ENCODE results near the gene FAM72A. TPM values are rescaled to one million over a fixed set of nuclear protein-coding genes. Genes with fewer than 3 reads are reported as not detected.
"Not testable (repeated sequence)": the region's sequence is repeated elsewhere in the genome, so short reads cannot be mapped to it uniquely, and the experiment has no call there.

The FAM72A gene
- total and polyA plus RNA-seq, 4 experiments from 2014 or later, result 0.29 to 1.4 (median 1.00) TPM; not detected in 1

DNA sequence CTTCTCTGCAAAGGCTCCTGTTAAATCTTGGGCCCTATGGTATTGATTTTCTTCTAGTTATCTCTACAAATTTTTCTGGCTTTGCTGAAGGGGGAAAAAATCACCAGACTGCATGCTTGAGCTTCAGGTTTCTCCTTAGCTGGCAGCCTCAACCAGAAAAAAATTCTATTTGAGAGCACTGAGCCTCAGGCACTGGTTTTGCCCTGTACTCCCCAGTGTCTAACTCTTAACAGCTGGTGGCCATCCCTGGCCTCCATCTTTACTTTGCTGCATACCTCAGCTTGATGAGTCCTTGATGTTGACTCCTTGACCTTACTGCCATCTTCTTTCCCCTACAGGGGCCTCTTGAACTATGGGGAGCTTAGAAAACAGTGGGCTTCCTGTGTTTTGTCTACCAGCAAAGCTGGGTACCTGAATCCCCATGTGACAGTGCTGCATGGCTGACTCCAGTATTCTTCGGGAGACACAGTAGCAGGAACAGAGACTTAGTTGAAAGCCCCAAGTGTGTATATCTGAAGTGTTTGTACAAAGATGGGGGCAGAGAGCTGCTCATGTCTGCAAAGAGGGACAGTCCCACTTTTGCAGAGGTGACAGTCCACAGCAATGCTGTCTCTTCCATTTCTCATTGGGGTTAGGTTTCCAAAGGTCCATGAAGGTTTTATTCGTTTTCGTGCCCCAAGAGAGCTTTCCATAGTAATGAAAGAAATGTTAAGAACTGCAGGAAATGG is 31.7 kb upstream of the FAM72A start:
- H3K9me3 ChIP-seq (ENCODE audit: control insufficient read depth in 1 of 2, low read length in 2 of 2); H3K4me3 Mint-ChIP-seq; DNase-seq; H3K9me3 Mint-ChIP-seq; H3K36me3 ChIP-seq (ENCODE audit: insufficient read depth, low read length); CTCF ChIA-PET (ENCODE audit: partially characterized antibody); H3K27me3 ChIP-seq (ENCODE audit: insufficient read depth, low read length); H3K4me1 Mint-ChIP-seq; H3K4me1 ChIP-seq (ENCODE audit: insufficient read depth, low read length); H3K36me3 Mint-ChIP-seq; H3K4me3 ChIP-seq (ENCODE audit: low read length in 2 of 2); H3K27me3 Mint-ChIP-seq; H3K27ac ChIP-seq (ENCODE audit: low read depth, low read length); POLR2A ChIA-PET (ENCODE audit: partially characterized antibody); intact Hi-C loops (cut with micrococcal nuclease); H3K27ac Mint-ChIP-seq: not testable (repeated sequence)

GRCh38 chr1:206232970-206233645 is 30.5 kb upstream of the FAM72A start:
- H3K27me3 Mint-ChIP-seq; H3K27me3 ChIP-seq (ENCODE audit: insufficient read depth, low read length); CTCF ChIA-PET (ENCODE audit: partially characterized antibody); H3K4me1 Mint-ChIP-seq; H3K27ac Mint-ChIP-seq; H3K4me3 ChIP-seq (ENCODE audit: low read length in 2 of 2); H3K9me3 Mint-ChIP-seq; intact Hi-C loops (cut with micrococcal nuclease); POLR2A ChIA-PET (ENCODE audit: partially characterized antibody); H3K4me3 Mint-ChIP-seq; H3K36me3 ChIP-seq (ENCODE audit: insufficient read depth, low read length); H3K9me3 ChIP-seq (ENCODE audit: control insufficient read depth in 1 of 2, low read length in 2 of 2); H3K27ac ChIP-seq (ENCODE audit: low read depth, low read length); H3K36me3 Mint-ChIP-seq; H3K4me1 ChIP-seq (ENCODE audit: insufficient read depth, low read length); DNase-seq: not testable (repeated sequence)

- H3K36me3 ChIP-seq (ENCODE audit: insufficient read depth, low read length); CTCF ChIA-PET (ENCODE audit: partially characterized antibody); H3K36me3 Mint-ChIP-seq; H3K27ac Mint-ChIP-seq; DNase-seq; H3K27ac ChIP-seq (ENCODE audit: low read depth, low read length); H3K4me1 ChIP-seq (ENCODE audit: insufficient read depth, low read length); H3K27me3 ChIP-seq (ENCODE audit: insufficient read depth, low read length); intact Hi-C loops (cut with micrococcal nuclease); H3K27me3 Mint-ChIP-seq; H3K4me3 ChIP-seq (ENCODE audit: low read length in 2 of 2); POLR2A ChIA-PET (ENCODE audit: partially characterized antibody); H3K9me3 Mint-ChIP-seq; H3K4me1 Mint-ChIP-seq; H3K9me3 ChIP-seq (ENCODE audit: control insufficient read depth in 1 of 2, low read length in 2 of 2); H3K4me3 Mint-ChIP-seq: not testable (repeated sequence)
These were observed 29.4 kb upstream of the FAM72A start for GRCh38 chr1:206231989-206232388.

GRCh38 chr1:206229286-206229685 is 26.6 kb upstream of the FAM72A start:
- H3K4me1 ChIP-seq (ENCODE audit: insufficient read depth, low read length), result not testable (repeated sequence)

GRCh38 chr1:206226886-206227285 is 24.2 kb upstream of the FAM72A start:
- H3K27me3 Mint-ChIP-seq; H3K27ac Mint-ChIP-seq; H3K36me3 ChIP-seq (ENCODE audit: insufficient read depth, low read length); H3K4me3 Mint-ChIP-seq; DNase-seq; H3K36me3 Mint-ChIP-seq; POLR2A ChIA-PET (ENCODE audit: partially characterized antibody); H3K4me1 Mint-ChIP-seq; CTCF ChIA-PET (ENCODE audit: partially characterized antibody); H3K9me3 Mint-ChIP-seq; H3K27me3 ChIP-seq (ENCODE audit: insufficient read depth, low read length); H3K4me3 ChIP-seq (ENCODE audit: low read length in 2 of 2); H3K9me3 ChIP-seq (ENCODE audit: control insufficient read depth in 1 of 2, low read length in 2 of 2); H3K27ac ChIP-seq (ENCODE audit: low read depth, low read length); intact Hi-C loops (cut with micrococcal nuclease); H3K4me1 ChIP-seq (ENCODE audit: insufficient read depth, low read length): not testable (repeated sequence)

More at GRCh38 chr1:206229286-206229685, 26.6 kb upstream of the FAM72A start:
- H3K36me3 ChIP-seq (ENCODE audit: insufficient read depth, low read length); H3K27me3 ChIP-seq (ENCODE audit: insufficient read depth, low read length); H3K4me3 Mint-ChIP-seq; DNase-seq; CTCF ChIA-PET (ENCODE audit: partially characterized antibody); H3K27ac ChIP-seq (ENCODE audit: low read depth, low read length); H3K9me3 Mint-ChIP-seq; H3K4me1 Mint-ChIP-seq; H3K27ac Mint-ChIP-seq; H3K4me3 ChIP-seq (ENCODE audit: low read length in 2 of 2); H3K9me3 ChIP-seq (ENCODE audit: control insufficient read depth in 1 of 2, low read length in 2 of 2); H3K27me3 Mint-ChIP-seq; POLR2A ChIA-PET (ENCODE audit: partially characterized antibody); H3K36me3 Mint-ChIP-seq; intact Hi-C loops (cut with micrococcal nuclease): not testable (repeated sequence)

DNA sequence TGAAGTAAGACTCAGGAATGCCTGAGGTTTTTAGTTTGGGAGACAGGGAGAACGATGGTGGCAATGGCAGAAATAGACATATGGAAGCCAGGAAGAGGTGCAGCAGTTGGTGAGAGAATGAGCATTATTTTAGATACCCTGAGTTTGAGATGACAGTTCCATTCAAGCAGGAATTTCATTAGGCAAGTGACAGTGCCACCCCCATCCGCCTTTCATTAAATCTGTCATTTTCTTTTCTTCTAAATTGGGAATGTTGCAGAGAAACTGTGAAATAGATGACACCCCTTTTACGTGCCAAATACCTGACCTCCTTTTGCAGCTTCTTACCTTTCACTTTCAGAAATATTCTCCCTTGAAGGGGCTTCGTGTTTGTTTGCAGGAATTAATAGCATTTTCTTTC is 22.7 kb upstream of the FAM72A start:
- CTCF ChIA-PET (ENCODE audit: partially characterized antibody); H3K4me1 Mint-ChIP-seq; H3K9me3 Mint-ChIP-seq: not testable (repeated sequence)

DNA sequence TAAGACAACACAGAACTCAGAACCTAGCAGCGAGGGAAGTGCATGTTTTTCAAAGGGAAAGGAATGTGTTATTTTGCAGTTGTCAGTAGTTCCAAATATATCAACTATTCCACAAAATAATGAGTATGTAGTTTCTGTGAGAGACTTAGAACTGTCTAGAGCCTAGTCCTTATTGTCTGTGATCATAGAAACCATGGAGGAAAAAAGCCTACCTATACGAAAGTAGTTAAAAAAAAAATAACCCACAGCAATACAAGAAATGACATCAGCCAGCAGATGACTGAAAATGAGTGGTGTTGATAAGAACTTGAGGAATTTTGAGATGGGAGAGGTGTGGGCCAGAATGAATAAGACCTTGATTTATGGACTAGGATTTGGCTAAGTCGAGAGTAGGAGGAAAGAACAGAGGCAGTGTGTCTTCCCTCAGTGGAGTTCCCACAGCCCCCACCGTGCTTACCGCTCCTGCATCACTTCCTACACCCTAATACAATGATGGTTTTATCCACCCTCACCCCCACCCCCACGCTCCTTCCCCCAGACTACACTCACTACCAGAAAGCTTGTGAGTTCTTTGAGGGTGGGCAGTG is 21.6 kb upstream of the FAM72A start:
- H3K36me3 ChIP-seq (ENCODE audit: insufficient read depth, low read length); H3K9me3 Mint-ChIP-seq; H3K4me1 ChIP-seq (ENCODE audit: insufficient read depth, low read length); H3K27ac ChIP-seq (ENCODE audit: low read depth, low read length); H3K4me3 ChIP-seq (ENCODE audit: low read length in 2 of 2); DNase-seq; POLR2A ChIA-PET (ENCODE audit: partially characterized antibody); H3K4me1 Mint-ChIP-seq; H3K4me3 Mint-ChIP-seq; H3K36me3 Mint-ChIP-seq; H3K27me3 ChIP-seq (ENCODE audit: insufficient read depth, low read length); H3K27ac Mint-ChIP-seq; intact Hi-C loops (cut with micrococcal nuclease); H3K27me3 Mint-ChIP-seq; CTCF ChIA-PET (ENCODE audit: partially characterized antibody); H3K9me3 ChIP-seq (ENCODE audit: control insufficient read depth in 1 of 2, low read length in 2 of 2): not testable (repeated sequence)

More for the DNA sequence above, 22.7 kb upstream of the FAM72A start:
- H3K9me3 ChIP-seq (ENCODE audit: control insufficient read depth in 1 of 2, low read length in 2 of 2); intact Hi-C loops (cut with micrococcal nuclease); H3K27me3 Mint-ChIP-seq; POLR2A ChIA-PET (ENCODE audit: partially characterized antibody); H3K4me3 Mint-ChIP-seq; H3K4me3 ChIP-seq (ENCODE audit: low read length in 2 of 2); H3K4me1 ChIP-seq (ENCODE audit: insufficient read depth, low read length); DNase-seq; H3K27ac Mint-ChIP-seq; H3K36me3 ChIP-seq (ENCODE audit: insufficient read depth, low read length); H3K27ac ChIP-seq (ENCODE audit: low read depth, low read length); H3K27me3 ChIP-seq (ENCODE audit: insufficient read depth, low read length); H3K36me3 Mint-ChIP-seq: not testable (repeated sequence)

All from CD4-positive, alpha-beta memory T cell (primary cell).